Right atrium auricular region (tissue), 2 donors: ENCODE measurements around the gene STRA6. TPM values are rescaled to one million over a fixed set of nuclear protein-coding genes. Genes with fewer than 3 reads are reported as not detected.

Experiments used
- DNase-seq: peaks from one replicate; pipeline ENCODE4 v3.0.0-alpha.2; 2019; ENCODE audit warnings: low spot score
- H3K27ac ChIP-seq, 2 donors: fragments of 200-600 bp; sonication (generic); 1 replicate in 1 of 2; 2 replicates in 1 of 2; pipeline ENCODE4 v1.5.1; 2016 to 2019
- H3K27me3 ChIP-seq, 2 donors: fragments of 200-600 bp; sonication (generic); one replicate each; pipeline versions ENCODE4 v1.5.1 to v1.6.0; 2017 to 2019
- H3K36me3 ChIP-seq: fragments of 200-600 bp; sonication (generic); one replicate; pipeline ENCODE4 v1.5.1; 2016
- H3K4me1 ChIP-seq, 2 donors: fragments of 200-600 bp; sonication (generic); one replicate each; pipeline versions ENCODE4 v1.5.1 to v1.6.0; 2017 to 2019
- H3K4me3 ChIP-seq, 2 donors: fragments of 200-600 bp; sonication (generic); 1 replicate in 1 of 2; 2 replicates in 1 of 2; pipeline ENCODE4 v1.5.1; 2017 to 2019; ENCODE audit warnings: mild to moderate bottlenecking in 1 of 2, moderate library complexity in 1 of 2
- H3K9me3 ChIP-seq, 2 donors: fragments of 200-600 bp; sonication (generic); one replicate each; pipeline ENCODE4 v1.5.1; 2019
- CTCF ChIP-seq, 2 donors: fragments of 200-600 bp; sonication (generic); IDR thresholded peaks; one replicate each; pipeline ENCODE4 v1.5.1; 2019; ENCODE audit warnings: antibody characterized with exemption in 2 of 2
- total RNA-seq, 2 donors: library from RNA; depleted of rRNA; stranded (reverse); fragments of >200 nt; gene quantifications; one replicate each; pipeline ENCODE4 v1.1.0, GENCODE V29; 2016

Gene STRA6
- total RNA-seq, 2 donors from 2014 or later, result 0.22 to 0.55 TPM

GRCh38 chr15:74207652-74208440 is 5.3 kb upstream of the STRA6 start:
- no peak for DNase-seq
- Histone ChIP-seq H3K4me1 (peaks cover 0 to 33% of the 10 kb centered on the region in 2 donors), H3K9me3 (no peaks in the 10 kb centered on the region), H3K36me3 (no peaks in the 10 kb centered on the region), H3K4me3 (no peak overlapping the region), H3K27ac (no peak overlapping the region), H3K27me3 (no peaks in the 10 kb centered on the region)
- no peak for TF ChIP-seq CTCF (IDR thresholded peaks at IDR 0.05)

- no peak for TF ChIP-seq CTCF (IDR thresholded peaks at IDR 0.05)
- peaks cover 0 to 41% of the 10 kb centered on the region in 2 donors for H3K4me1 ChIP-seq
- no peaks in the 10 kb centered on the region for H3K36me3 ChIP-seq
Measured at GRCh38 chr15:74206801-74207281, 4.3 kb upstream of the STRA6 start.

GRCh38 chr15:74205582-74205947 is 3.0 kb upstream of the STRA6 start:
- H3K4me1 ChIP-seq, result peaks cover 0 to 51% of the 10 kb centered on the region in 2 donors
- H3K27ac ChIP-seq, result no peak overlapping the region
- no peak overlapping the region for H3K4me3 ChIP-seq
- TF ChIP-seq CTCF (IDR thresholded peaks at IDR 0.05), result no peak
- no peaks in the 10 kb centered on the region for H3K36me3 ChIP-seq
- no peak for DNase-seq
- no peaks in the 10 kb centered on the region for H3K27me3 ChIP-seq
- H3K9me3 ChIP-seq, result no peaks in the 10 kb centered on the region

More at GRCh38 chr15:74206801-74207281, 4.3 kb upstream of the STRA6 start:
- H3K4me3 ChIP-seq, result no peak overlapping the region
- no peak for DNase-seq
- no peak overlapping the region for H3K27ac ChIP-seq
- H3K9me3 ChIP-seq, result no peaks in the 10 kb centered on the region
- H3K27me3 ChIP-seq, result no peaks in the 10 kb centered on the region

- Histone ChIP-seq H3K4me1 (peaks cover 0 to 46% of the 10 kb centered on the region in 2 donors), H3K27me3 (no peaks in the 10 kb centered on the region), H3K4me3 (no peak overlapping the region), H3K36me3 (no peaks in the 10 kb centered on the region), H3K27ac (no peak overlapping the region), H3K9me3 (no peaks in the 10 kb centered on the region)
- TF ChIP-seq CTCF (IDR thresholded peaks at IDR 0.05), result no peak
- peak; percentile 74 for DNase-seq
Measured at GRCh38 chr15:74203914-74204431, 1.4 kb upstream of the STRA6 start.

GRCh38 chr15:74201710-74202420 is 722 bp downstream of the STRA6 start:
- no peaks in the 10 kb centered on the region for H3K36me3 ChIP-seq
- no peaks in the 10 kb centered on the region for H3K27me3 ChIP-seq
- H3K27ac ChIP-seq, result no peak overlapping the region
- H3K4me1 ChIP-seq, result peaks cover 0 to 46% of the 10 kb centered on the region in 2 donors
- no peak overlapping the region for H3K4me3 ChIP-seq
- no peak for DNase-seq
- H3K9me3 ChIP-seq, result no peaks in the 10 kb centered on the region
- TF ChIP-seq CTCF (IDR thresholded peaks at IDR 0.05), result no peak
